ENCODE measurements around the gene FEZF1. TPM values are rescaled to one million over a fixed set of nuclear protein-coding genes. Genes with fewer than 3 reads are reported as not detected.

Gene FEZF1
- total and polyA plus RNA-seq, 2 of the 13 experiments (the other 11 are each of a cell fraction or from before 2014, with no cell fraction given) = not detected

GRCh38 chr7:122269241-122269640, 35.3 kb downstream of the FEZF1 start:
- ChIA-PET CTCF (ENCODE audit: low intra/inter-chr PET ratio, low total read pairs) (no interaction called here), POLR2A (no interaction called here)
- Histone ChIP-seq H3K79me2 (ENCODE audit: insufficient read depth, low read length) (no peaks in the 10 kb centered on the region), H3K9ac (ENCODE audit: insufficient read depth, low read depth, low read length) (no peak overlapping the region), H3K27me3 (ENCODE audit: control insufficient read depth in 1 of 2, insufficient read depth in 2 of 2, low read length in 2 of 2) (no peaks in the 10 kb centered on the region; a peak in 2 of 5 replicates), H3K27ac (ENCODE audit: extremely low read length, insufficient read depth, low read length) (no peak overlapping the region), H2AFZ (ENCODE audit: low read length) (no peak overlapping the region), H4K20me1 (ENCODE audit: insufficient read depth, low read length) (no peaks in the 10 kb centered on the region), H3K4me2 (ENCODE audit: low read depth, low read length) (no peak overlapping the region), H3K4me1 (ENCODE audit: insufficient read depth, low read length) (no peaks in the 10 kb centered on the region), H3K36me3 (replicated peaks in 1 of 2; ENCODE audit: control insufficient read depth in 1 of 2, insufficient read depth in 2 of 2, low read length in 2 of 2) (no peaks in the 10 kb centered on the region), H3K4me3 (replicated peaks in 1 of 3; ENCODE audit: insufficient read depth in 1 of 3, low read depth in 2 of 3, low read length in 3 of 3) (no peak overlapping the region), H3K9me3 (ENCODE audit: low read length) (no peaks in the 10 kb centered on the region)
- intact Hi-C loops (cut with micrococcal nuclease; ENCODE audit: unreplicated experiment) = no loop called here
- TF ChIP-seq ZSCAN5A (CRISPR knock-in tag; IDR thresholded peaks at IDR 0.05; ENCODE audit: borderline replicate concordance) (no peak), ZBTB43 (CRISPR knock-in tag; conservative IDR thresholded peaks at IDR 0.05) (no peak), ATRX (CRISPR knock-in tag; IDR thresholded peaks at IDR 0.05; ENCODE audit: borderline replicate concordance) (no peak)
- BruUV-seq (replicated peaks) = no TSS peak
- in situ Hi-C loops (cut with HindIII; ENCODE audit: extremely low pct_ligation_motif_present, low pct_unique_long_range_greater_than_20kb) = no loop called here
- WGBS (ENCODE audit: low lambda C conversion rate) = 6% methylated on average over 1 of the region's 1 CpG
- no peak for DNase-seq (ENCODE audit: low spot score)
- no peak for FAIRE-seq
- ATAC-seq = no peak

- FAIRE-seq = no peak
- no peak for DNase-seq (ENCODE audit: low spot score)
- ATAC-seq = no peak
- Histone ChIP-seq H3K9ac (ENCODE audit: insufficient read depth, low read depth, low read length) (no peak overlapping the region), H3K4me3 (replicated peaks in 1 of 3; ENCODE audit: insufficient read depth in 1 of 3, low read depth in 2 of 3, low read length in 3 of 3) (no peak overlapping the region), H3K27me3 (ENCODE audit: control insufficient read depth in 1 of 2, insufficient read depth in 2 of 2, low read length in 2 of 2) (no peaks in the 10 kb centered on the region; a peak in 2 of 5 replicates), H3K36me3 (replicated peaks in 1 of 2; ENCODE audit: control insufficient read depth in 1 of 2, insufficient read depth in 2 of 2, low read length in 2 of 2) (no peaks in the 10 kb centered on the region), H3K4me1 (ENCODE audit: insufficient read depth, low read length) (no peaks in the 10 kb centered on the region), H2AFZ (ENCODE audit: low read length) (no peak overlapping the region), H3K79me2 (ENCODE audit: insufficient read depth, low read length) (no peaks in the 10 kb centered on the region), H3K27ac (ENCODE audit: extremely low read length, insufficient read depth, low read length) (no peak overlapping the region), H3K9me3 (ENCODE audit: low read length) (no peaks in the 10 kb centered on the region), H3K4me2 (ENCODE audit: low read depth, low read length) (no peak overlapping the region), H4K20me1 (ENCODE audit: insufficient read depth, low read length) (no peaks in the 10 kb centered on the region)
- in situ Hi-C loops (cut with HindIII; ENCODE audit: extremely low pct_ligation_motif_present, low pct_unique_long_range_greater_than_20kb) (no loop called here), intact Hi-C loops (cut with micrococcal nuclease; ENCODE audit: unreplicated experiment) (no loop called here)
- TF ChIP-seq SKI (IDR thresholded peaks at IDR 0.05; ENCODE audit: partially characterized antibody) = no peak
- BruUV-seq (replicated peaks) = no TSS peak
- POLR2A ChIA-PET = no interaction called here
- 0% methylated on average over 3 of the region's 3 CpGs for WGBS (ENCODE audit: low lambda C conversion rate)
- CTCF ChIA-PET (ENCODE audit: low intra/inter-chr PET ratio, low total read pairs) = no interaction called here
Measured at GRCh38 chr7:122268101-122268500, 36.4 kb downstream of the FEZF1 start.

All from HepG2 (cell line).